Prostate gland (tissue), 2 donors: Measurements from ENCODE around the gene COX10.

Experiments
- CTCF ChIP-seq, 4 experiments: fragments of 200-600 bp in 2 of 4; fragments of 450-650 bp in 2 of 4; sonication (generic) in 2 of 4; IDR thresholded peaks; 1 replicate in 3 of 4; 2 replicates in 1 of 4; pipeline ENCODE4 v1.5.1; 2016 to 2019; ENCODE audit warnings: antibody characterized with exemption in 4 of 4, mild to moderate bottlenecking in 2 of 4, moderate library complexity in 2 of 4
- POLR2A ChIP-seq: fragments of 450-650 bp; IDR thresholded peaks from one replicate; pipeline ENCODE4 v1.6.1; 2016; ENCODE audit warnings: antibody characterized with exemption, mild to moderate bottlenecking
- POLR2AphosphoS5 ChIP-seq: sonication (generic); formaldehyde crosslinking; IDR thresholded peaks from one replicate; pipeline ENCODE4 v1.6.1; 2017; ENCODE audit warnings: antibody characterized with exemption

DNA sequence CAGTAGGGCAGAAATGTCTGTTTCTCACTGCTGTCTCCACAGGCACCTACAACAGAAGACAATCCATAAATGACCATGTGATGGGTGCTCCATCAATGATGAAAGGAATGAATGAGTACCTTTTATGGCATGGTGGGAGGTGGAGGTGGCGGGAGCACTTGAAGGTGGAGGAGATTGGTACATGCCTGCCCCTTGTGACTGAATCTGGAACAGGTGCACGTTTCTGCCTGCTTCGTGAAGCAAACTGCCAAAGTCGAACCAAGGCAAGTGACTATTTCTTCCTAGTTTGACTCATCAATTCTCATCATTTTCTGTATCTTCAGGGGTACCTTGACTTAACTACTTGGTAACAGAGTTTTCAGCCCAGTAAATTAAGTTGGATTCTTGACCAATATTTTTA is 141.9 kb downstream of the COX10 start:
- TF ChIP-seq POLR2A (no peak), CTCF (IDR thresholded peaks at IDR 0.05) (no peak), POLR2AphosphoS5 (no peak)
